A549 (cell line): ENCODE measurements around the gene SEC24B. TPM values are rescaled to one million over a fixed set of nuclear protein-coding genes. Genes with fewer than 3 reads are reported as not detected.

Experiments
- ATAC-seq, 2 experiments: fragments of 200-7000 bp in 1 of 2; fragments of >200 bp in 1 of 2; cut with Nextera tagmentation in 1 of 2; cut with Tn5 transposase in 1 of 2; 3 replicates each; pipeline versions ENCODE4 v1.8.0 to v1.9.1; 2018 to 2020; ENCODE audit warnings: mild to moderate bottlenecking in 1 of 2, moderate library complexity in 1 of 2
- CTCF ChIA-PET: fragments of 300-600 bp; sonication (Branson Sonifier 250); formaldehyde crosslinking; extraction: SDS; loops from one replicate; lab custom pipeline; 2021; ENCODE audit warnings: antibody characterized with exemption, inconsistent platforms; lab: Yijun Ruan, JAX
- POLR2A ChIA-PET: fragments of 350-600 bp; formaldehyde crosslinking; extraction: SDS; loops from one replicate; lab custom pipeline; 2021; ENCODE audit warnings: antibody characterized with exemption, inconsistent platforms; lab: Yijun Ruan, JAX
- DNase-seq, 2 experiments: peaks; one replicate each; pipeline versions ENCODE4 v3.0.0 to v3.0.0-alpha.2; 2011 to 2016; ENCODE audit warnings: low read depth in 1 of 2, low spot score in 1 of 2
- FAIRE-seq: peaks from 2 replicates; lab custom pipeline; 2011; peaks lifted over from hg19 to GRCh38; lab: Jason Lieb, UNC
- H3K27ac ChIP-seq, 2 experiments: fragments of >200 bp; sonication (Bioruptor Twin); formaldehyde crosslinking; 3 replicates each; pipeline ENCODE4 v1.5.1; 2016 to 2017
- H3K4me1 ChIP-seq: fragments of >200 bp; sonication (Bioruptor Twin); formaldehyde crosslinking; 3 replicates; pipeline ENCODE4 v1.6.1; 2016
- H3K4me2 ChIP-seq: fragments of >200 bp; sonication (Bioruptor Twin); formaldehyde crosslinking; 3 replicates; pipeline ENCODE4 v1.6.1; 2016
- H3K4me3 ChIP-seq: fragments of >200 bp; sonication (Bioruptor Twin); formaldehyde crosslinking; 3 replicates; pipeline ENCODE4 v1.5.1; 2016
- H3K9me3 ChIP-seq: fragments of >200 bp; sonication (Bioruptor Twin); formaldehyde crosslinking; 3 replicates; pipeline ENCODE4 v1.6.1; 2016
- CBX8 ChIP-seq: fragments of 200-600 bp; sonication (generic); IDR thresholded peaks from 2 replicates; pipeline ENCODE4 v1.6.1; 2016
- FOSL2 ChIP-seq, 2 experiments: fragments of 450-650 bp in 1 of 2; fragments of >200 bp in 1 of 2; sonication (Bioruptor Twin) in 1 of 2; formaldehyde crosslinking; IDR thresholded peaks; 2 replicates each; pipeline versions ENCODE4 v1.5.0 to v1.6.1; 2016 to 2020; ENCODE audit warnings: mild to moderate bottlenecking in 1 of 2, moderate library complexity in 1 of 2
- HOXB5 ChIP-seq: fragments of 250-450 bp; sonication (Bioruptor Pico); IDR thresholded peaks from 2 replicates; pipeline ENCODE4 v1.5.0; 2020; ENCODE audit warnings: mild to moderate bottlenecking, moderate library complexity
- JUNB ChIP-seq: fragments of >200 bp; sonication (Bioruptor Twin); formaldehyde crosslinking; IDR thresholded peaks from 2 replicates; pipeline ENCODE4 v1.6.1; 2016
- KDM1A ChIP-seq: fragments of 200-600 bp; sonication (generic); IDR thresholded peaks from 2 replicates; pipeline ENCODE4 v1.6.1; 2016; ENCODE audit warnings: low read depth, mild to moderate bottlenecking
- MAFK ChIP-seq: fragments of 450-650 bp; IDR thresholded peaks from 2 replicates; pipeline ENCODE4 v1.6.1; 2014; ENCODE audit not compliant: partially characterized antibody
- POLR2AphosphoS2 ChIP-seq: conservative IDR thresholded peaks from 2 replicates; pipeline ENCODE4 v1.6.1; 2012; ENCODE audit warnings: low read length, improper control_type of control experiment, inconsistent platforms
- TFCP2L1 ChIP-seq: fragments of 250-450 bp; sonication (Bioruptor Pico); IDR thresholded peaks from 2 replicates; pipeline ENCODE4 v1.5.0; 2021; ENCODE audit warnings: mild to moderate bottlenecking
- ZC3H11A ChIP-seq: fragments of 450-650 bp; IDR thresholded peaks from 2 replicates; pipeline ENCODE4 v1.6.1; 2014; ENCODE audit warnings: antibody characterized with exemption, mild to moderate bottlenecking
- ZNF302 ChIP-seq: fragments of 250-450 bp; sonication (Bioruptor Pico); IDR thresholded peaks from 2 replicates; pipeline ENCODE4 v1.9.0; 2021; ENCODE audit warnings: inconsistent platforms, mild to moderate bottlenecking, moderate library complexity
- WGBS: methylation state at CpG from one replicate; pipeline ENCODE4 v1.1.6; 2017; ENCODE audit errors: missing lambda C conversion rate; 5-methylcytosine and 5-hydroxymethylcytosine counted together
- polyA plus RNA-seq, 4 experiments: library from polyadenylated mRNA; depleted of rRNA in 3 of 4; stranded (reverse); fragments of >200 nt; fragmentation: RNase III in 1 of 4; extraction: RNeasy Plus Mini Kit Qiagen cat#74134 plus additional on column Dnase treatment in 1 of 4; gene quantifications; 2 replicates in 3 of 4; 3 replicates in 1 of 4; pipeline ENCODE4 v1.2.3, GENCODE V29; 2011 to 2017
- TF ChIP-seq, protein P1 (sequence below): fragments of 250-450 bp; sonication (Bioruptor Pico); IDR thresholded peaks from 2 replicates; pipeline ENCODE4 v1.5.0; 2021; ENCODE audit warnings: mild to moderate bottlenecking, moderate library complexity, borderline replicate concordance
- TF ChIP-seq, protein P2 (sequence below): fragments of >200 bp; sonication (Bioruptor Twin); formaldehyde crosslinking; IDR thresholded peaks from 3 replicates; pipeline ENCODE4 v1.5.1; 2016
- TF ChIP-seq, protein P3 (sequence below): fragments of 200-600 bp; sonication (generic); IDR thresholded peaks from 2 replicates; pipeline ENCODE4 v1.6.1; 2016; ENCODE audit warnings: antibody characterized with exemption, mild to moderate bottlenecking, moderate library complexity
- TF ChIP-seq, protein P4 (sequence below): fragments of >200 bp; sonication (Bioruptor Twin); formaldehyde crosslinking; IDR thresholded peaks from 3 replicates; pipeline ENCODE4 v1.6.1; 2016

SEC24B gene
- polyA plus RNA-seq, 2 of the 4 experiments (the other 2 are of a cell fraction), result 13.8 to 40.0 TPM

DNA sequence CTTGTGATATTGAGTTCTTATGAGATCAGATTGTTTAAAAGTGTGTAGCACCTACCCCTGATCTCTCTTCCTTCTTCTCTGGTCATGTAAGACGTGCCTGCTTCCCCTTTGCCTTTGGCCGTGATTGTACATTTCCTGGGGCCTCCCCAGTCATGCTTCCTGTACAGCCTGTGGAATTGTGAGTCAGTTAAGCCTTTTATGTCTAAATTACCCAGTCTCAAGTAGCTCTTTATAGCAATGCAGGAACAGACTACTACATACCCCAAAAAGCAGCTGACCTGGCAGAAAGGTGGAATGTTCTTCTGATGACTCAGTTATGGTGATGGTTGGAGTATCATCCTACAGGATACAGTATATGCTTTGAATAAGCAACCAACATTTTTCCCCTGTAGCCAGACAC, 115.0 kb downstream of the SEC24B start:
- ChIA-PET POLR2A (no interaction called here), CTCF (no interaction called here)
- Histone ChIP-seq H3K4me3 (no peak overlapping the region), H3K4me1 (no peaks in the 10 kb centered on the region), H3K4me2 (no peak overlapping the region), H3K9me3 (no peaks in the 10 kb centered on the region), H3K27ac (no peak overlapping the region)
- DNase-seq (no peak), FAIRE-seq (no peak), ATAC-seq (no peak)
- WGBS, result 93% methylated on average over 2 of the region's 2 CpGs
- TF ChIP-seq MAFK (peak; percentile 63), POLR2AphosphoS2 (no peak), CBX8 (no peak)

DNA sequence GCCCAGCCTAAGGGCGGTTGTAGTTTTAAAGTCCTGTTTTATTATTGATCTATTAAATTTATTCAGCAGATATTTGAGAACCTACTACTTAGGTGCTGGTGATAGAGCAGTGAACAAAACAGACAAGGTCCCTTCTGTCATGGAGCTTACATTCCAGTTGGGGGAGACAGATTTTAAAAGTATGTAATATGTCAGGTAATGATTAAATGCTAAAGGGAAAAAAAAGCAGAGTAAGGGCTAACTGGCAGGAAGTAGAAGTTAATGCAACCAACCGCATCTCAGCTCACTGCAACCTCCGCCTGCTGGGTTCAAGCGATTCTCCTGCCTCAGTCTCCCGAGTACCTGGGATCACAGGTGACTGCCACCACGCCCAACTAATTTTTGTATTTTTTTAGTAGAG, 118.6 kb downstream of the SEC24B start:
- TF ChIP-seq TFCP2L1 (CRISPR knock-in tag) (no peak), ZNF302 (no peak), KDM1A (no peak), FOSL2 (IDR thresholded peaks at IDR 0.05) (no peak), FOSL2 (CRISPR knock-in tag; IDR thresholded peaks at IDR 0.05) (no peak)
- TF ChIP-seq, protein P1, sequence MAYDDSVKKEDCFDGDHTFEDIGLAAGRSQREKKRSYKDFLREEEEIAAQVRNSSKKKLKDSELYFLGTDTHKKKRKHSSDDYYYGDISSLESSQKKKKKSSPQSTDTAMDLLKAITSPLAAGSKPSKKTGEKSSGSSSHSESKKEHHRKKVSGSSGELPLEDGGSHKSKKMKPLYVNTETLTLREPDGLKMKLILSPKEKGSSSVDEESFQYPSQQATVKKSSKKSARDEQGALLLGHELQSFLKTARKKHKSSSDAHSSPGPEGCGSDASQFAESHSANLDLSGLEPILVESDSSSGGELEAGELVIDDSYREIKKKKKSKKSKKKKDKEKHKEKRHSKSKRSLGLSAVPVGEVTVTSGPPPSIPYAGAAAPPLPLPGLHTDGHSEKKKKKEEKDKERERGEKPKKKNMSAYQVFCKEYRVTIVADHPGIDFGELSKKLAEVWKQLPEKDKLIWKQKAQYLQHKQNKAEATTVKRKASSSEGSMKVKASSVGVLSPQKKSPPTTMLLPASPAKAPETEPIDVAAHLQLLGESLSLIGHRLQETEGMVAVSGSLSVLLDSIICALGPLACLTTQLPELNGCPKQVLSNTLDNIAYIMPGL (CRISPR knock-in tag), result no peak
- ChIA-PET POLR2A (no interaction called here), CTCF (no interaction called here)
- Histone ChIP-seq H3K9me3 (no peaks in the 10 kb centered on the region), H3K27ac (no peak overlapping the region), H3K4me3 (no peak overlapping the region), H3K4me2 (no peak overlapping the region), H3K4me1 (no peaks in the 10 kb centered on the region)
- 90% methylated on average over 6 of the region's 6 CpGs for WGBS
- FAIRE-seq, result no peak
- ATAC-seq, result no peak
- no peak for DNase-seq

DNA sequence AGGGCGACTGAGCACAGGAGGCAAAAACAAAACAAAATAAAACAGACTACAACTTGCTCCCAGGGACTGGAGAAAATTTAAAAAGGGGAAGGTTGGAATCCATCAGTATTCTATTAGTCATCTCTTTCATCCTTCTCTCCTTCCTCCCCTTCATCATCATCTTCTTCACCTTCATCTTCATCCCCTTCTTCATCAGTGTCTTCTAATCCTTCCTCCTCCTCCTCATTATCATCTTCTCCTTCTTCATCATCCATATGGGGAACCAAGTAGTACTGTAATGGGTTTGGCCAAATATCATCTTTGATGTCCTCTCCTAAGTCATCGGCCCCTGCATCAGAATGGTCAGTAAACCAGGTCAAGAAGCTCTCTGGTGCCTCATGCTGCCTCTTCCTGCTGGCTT, 119.5 kb downstream of the SEC24B start:
- H3K27ac ChIP-seq, result no peak overlapping the region
- FAIRE-seq (no peak), DNase-seq (no peak), ATAC-seq (no peak)
- no peak overlapping the region for H3K4me2 ChIP-seq
- H3K4me3 ChIP-seq, result no peak overlapping the region
- no peaks in the 10 kb centered on the region for H3K4me1 ChIP-seq
- 83% methylated on average over 2 of the region's 2 CpGs for WGBS
- TF ChIP-seq HOXB5 (CRISPR knock-in tag) (no peak), ZC3H11A (no peak), JUNB (no peak)
- TF ChIP-seq, protein P2, sequence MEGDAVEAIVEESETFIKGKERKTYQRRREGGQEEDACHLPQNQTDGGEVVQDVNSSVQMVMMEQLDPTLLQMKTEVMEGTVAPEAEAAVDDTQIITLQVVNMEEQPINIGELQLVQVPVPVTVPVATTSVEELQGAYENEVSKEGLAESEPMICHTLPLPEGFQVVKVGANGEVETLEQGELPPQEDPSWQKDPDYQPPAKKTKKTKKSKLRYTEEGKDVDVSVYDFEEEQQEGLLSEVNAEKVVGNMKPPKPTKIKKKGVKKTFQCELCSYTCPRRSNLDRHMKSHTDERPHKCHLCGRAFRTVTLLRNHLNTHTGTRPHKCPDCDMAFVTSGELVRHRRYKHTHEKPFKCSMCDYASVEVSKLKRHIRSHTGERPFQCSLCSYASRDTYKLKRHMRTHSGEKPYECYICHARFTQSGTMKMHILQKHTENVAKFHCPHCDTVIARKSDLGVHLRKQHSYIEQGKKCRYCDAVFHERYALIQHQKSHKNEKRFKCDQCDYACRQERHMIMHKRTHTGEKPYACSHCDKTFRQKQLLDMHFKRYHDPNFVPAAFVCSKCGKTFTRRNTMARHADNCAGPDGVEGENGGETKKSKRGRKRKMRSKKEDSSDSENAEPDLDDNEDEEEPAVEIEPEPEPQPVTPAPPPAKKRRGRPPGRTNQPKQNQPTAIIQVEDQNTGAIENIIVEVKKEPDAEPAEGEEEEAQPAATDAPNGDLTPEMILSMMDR, result no peak
- TF ChIP-seq, protein P3, sequence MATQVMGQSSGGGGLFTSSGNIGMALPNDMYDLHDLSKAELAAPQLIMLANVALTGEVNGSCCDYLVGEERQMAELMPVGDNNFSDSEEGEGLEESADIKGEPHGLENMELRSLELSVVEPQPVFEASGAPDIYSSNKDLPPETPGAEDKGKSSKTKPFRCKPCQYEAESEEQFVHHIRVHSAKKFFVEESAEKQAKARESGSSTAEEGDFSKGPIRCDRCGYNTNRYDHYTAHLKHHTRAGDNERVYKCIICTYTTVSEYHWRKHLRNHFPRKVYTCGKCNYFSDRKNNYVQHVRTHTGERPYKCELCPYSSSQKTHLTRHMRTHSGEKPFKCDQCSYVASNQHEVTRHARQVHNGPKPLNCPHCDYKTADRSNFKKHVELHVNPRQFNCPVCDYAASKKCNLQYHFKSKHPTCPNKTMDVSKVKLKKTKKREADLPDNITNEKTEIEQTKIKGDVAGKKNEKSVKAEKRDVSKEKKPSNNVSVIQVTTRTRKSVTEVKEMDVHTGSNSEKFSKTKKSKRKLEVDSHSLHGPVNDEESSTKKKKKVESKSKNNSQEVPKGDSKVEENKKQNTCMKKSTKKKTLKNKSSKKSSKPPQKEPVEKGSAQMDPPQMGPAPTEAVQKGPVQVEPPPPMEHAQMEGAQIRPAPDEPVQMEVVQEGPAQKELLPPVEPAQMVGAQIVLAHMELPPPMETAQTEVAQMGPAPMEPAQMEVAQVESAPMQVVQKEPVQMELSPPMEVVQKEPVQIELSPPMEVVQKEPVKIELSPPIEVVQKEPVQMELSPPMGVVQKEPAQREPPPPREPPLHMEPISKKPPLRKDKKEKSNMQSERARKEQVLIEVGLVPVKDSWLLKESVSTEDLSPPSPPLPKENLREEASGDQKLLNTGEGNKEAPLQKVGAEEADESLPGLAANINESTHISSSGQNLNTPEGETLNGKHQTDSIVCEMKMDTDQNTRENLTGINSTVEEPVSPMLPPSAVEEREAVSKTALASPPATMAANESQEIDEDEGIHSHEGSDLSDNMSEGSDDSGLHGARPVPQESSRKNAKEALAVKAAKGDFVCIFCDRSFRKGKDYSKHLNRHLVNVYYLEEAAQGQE, result no peak
- TF ChIP-seq, protein P4, sequence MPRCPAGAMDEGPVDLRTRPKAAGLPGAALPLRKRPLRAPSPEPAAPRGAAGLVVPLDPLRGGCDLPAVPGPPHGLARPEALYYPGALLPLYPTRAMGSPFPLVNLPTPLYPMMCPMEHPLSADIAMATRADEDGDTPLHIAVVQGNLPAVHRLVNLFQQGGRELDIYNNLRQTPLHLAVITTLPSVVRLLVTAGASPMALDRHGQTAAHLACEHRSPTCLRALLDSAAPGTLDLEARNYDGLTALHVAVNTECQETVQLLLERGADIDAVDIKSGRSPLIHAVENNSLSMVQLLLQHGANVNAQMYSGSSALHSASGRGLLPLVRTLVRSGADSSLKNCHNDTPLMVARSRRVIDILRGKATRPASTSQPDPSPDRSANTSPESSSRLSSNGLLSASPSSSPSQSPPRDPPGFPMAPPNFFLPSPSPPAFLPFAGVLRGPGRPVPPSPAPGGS, result no peak
- ChIA-PET CTCF (no interaction called here), POLR2A (no interaction called here)
- H3K9me3 ChIP-seq, result no peaks in the 10 kb centered on the region
